GM12878 (cell line): ENCODE data around the gene PAN3. TPM values are rescaled to one million over a fixed set of nuclear protein-coding genes. Genes with fewer than 3 reads are reported as not detected.

Source experiments
- ATAC-seq: fragments of 200-7000 bp; cut with Tn5 transposase; 3 replicates; pipeline ENCODE4 v1.9.1; 2020; ENCODE audit warnings: mild to moderate bottlenecking, moderate library complexity
- BruUV-seq: library from RNA; stranded (reverse); fragments of 400-500 nt; replicated peaks from 2 replicates; lab custom pipeline; 2021; lab: Mats Ljungman, UMichigan
- CTCF ChIA-PET: fragments of 300-600 bp; sonication (Branson Sonifier 250); formaldehyde crosslinking; extraction: SDS; loops from one replicate; lab custom pipeline; 2021; ENCODE audit warnings: inconsistent platforms; lab: Yijun Ruan, JAX
- POLR2A ChIA-PET: fragments of 350-600 bp; formaldehyde crosslinking; extraction: SDS; loops from one replicate; lab custom pipeline; 2021; ENCODE audit warnings: inconsistent platforms; lab: Charles Lee
- RAD21 ChIA-PET: fragments of 300-600 bp; sonication (Branson Sonifier 250); formaldehyde crosslinking; loops from one replicate; lab custom pipeline; 2023; ENCODE audit warnings: antibody characterized with exemption; ENCODE audit not compliant: unreplicated experiment; lab: Charles Lee
- SMC1A ChIA-PET: fragments of 300-600 bp; sonication (Branson Sonifier 250); formaldehyde crosslinking; loops from one replicate; lab custom pipeline; 2023; ENCODE audit not compliant: unreplicated experiment, uncharacterized antibody; lab: Charles Lee
- DNase-seq: peaks from one replicate; pipeline ENCODE4 v3.0.0-alpha.2; 2011; ENCODE audit warnings: low read depth, low spot score
- FAIRE-seq: peaks from 3 replicates; lab custom pipeline; 2011; peaks lifted over from hg19 to GRCh38; lab: Jason Lieb, UNC
- H2AFZ ChIP-seq: 2 replicates; pipeline ENCODE4 v1.6.0; 2011; ENCODE audit warnings: low read depth, low read length, control low read depth; ENCODE audit not compliant: control insufficient read depth
- H3K27ac ChIP-seq: 2 replicates; pipeline ENCODE4 v1.5.1; 2011; ENCODE audit warnings: control low read depth; ENCODE audit not compliant: control insufficient read depth, insufficient read depth
- H3K27me3 ChIP-seq, 2 experiments: replicated peaks in 1 of 2; 2 replicates each; pipeline versions ENCODE4 v1.6.0 to v1.6.1; 2011; ENCODE audit warnings: low read length in 1 of 2; ENCODE audit not compliant: control insufficient read depth in 2 of 2, insufficient read depth in 2 of 2
- H3K36me3 ChIP-seq, 2 experiments: 2 replicates each; pipeline ENCODE4 v1.5.1; 2011; ENCODE audit warnings: low read length in 1 of 2; ENCODE audit not compliant: control insufficient read depth in 2 of 2, insufficient read depth in 2 of 2
- H3K4me1 ChIP-seq: 2 replicates; pipeline ENCODE4 v1.6.1; 2011; ENCODE audit warnings: mild to moderate bottlenecking, low read length, moderate library complexity, mixed read lengths; ENCODE audit not compliant: control insufficient read depth, insufficient read depth
- H3K4me2 ChIP-seq: 2 replicates; pipeline ENCODE4 v1.6.0; 2011; ENCODE audit warnings: control low read depth; ENCODE audit not compliant: control insufficient read depth, insufficient read depth
- H3K4me3 ChIP-seq: fragments of 200-600 bp; sonication (generic); 2 replicates; pipeline ENCODE4 v1.5.1; 2016
- H3K79me2 ChIP-seq: 2 replicates; pipeline ENCODE4 v1.6.0; 2011; ENCODE audit warnings: low read length; ENCODE audit not compliant: control insufficient read depth, insufficient read depth
- H3K9ac ChIP-seq: 2 replicates; pipeline ENCODE4 v1.8.0; 2011; ENCODE audit warnings: low read length, control low read depth, mixed read lengths; ENCODE audit not compliant: control insufficient read depth, insufficient read depth
- H3K9me3 ChIP-seq: replicated peaks from 3 replicates; pipeline ENCODE4 v1.5.1; 2011; ENCODE audit warnings: mild to moderate bottlenecking, low read length; ENCODE audit not compliant: control insufficient read depth, insufficient read depth
- H4K20me1 ChIP-seq: 2 replicates; pipeline ENCODE4 v1.6.0; 2011; ENCODE audit not compliant: control insufficient read depth, insufficient read depth
- BCL11A ChIP-seq: IDR thresholded peaks from 2 replicates; pipeline ENCODE4 v1.6.1; 2011; ENCODE audit warnings: low read depth, low read length
- CBX5 ChIP-seq: sonication (generic); IDR thresholded peaks from 2 replicates; pipeline ENCODE4 v1.6.1; 2016; ENCODE audit warnings: low read depth, moderate library complexity, mild to moderate bottlenecking, inconsistent platforms
- NFXL1 ChIP-seq: fragments of 450-650 bp; IDR thresholded peaks from 2 replicates; pipeline ENCODE4 v1.6.1; 2017; ENCODE audit warnings: antibody characterized with exemption, mild to moderate bottlenecking, borderline replicate concordance
- RUNX3 ChIP-seq: IDR thresholded peaks from 2 replicates; pipeline ENCODE4 v1.6.1; 2012; ENCODE audit warnings: low read length, inconsistent platforms
- SUZ12 ChIP-seq: fragments of 200-600 bp; sonication (generic); IDR thresholded peaks from one replicate; pipeline ENCODE4 v1.6.1; 2018; ENCODE audit warnings: antibody characterized with exemption, mild to moderate bottlenecking; ENCODE audit not compliant: unreplicated experiment
- TAF1 ChIP-seq: IDR thresholded peaks from 2 replicates; pipeline ENCODE4 v1.6.1; 2011; ENCODE audit warnings: mild to moderate bottlenecking, low read depth, low read length, borderline replicate concordance
- TCF7 ChIP-seq: IDR thresholded peaks from 2 replicates; pipeline ENCODE4 v1.6.1; 2014; ENCODE audit warnings: antibody characterized with exemption, borderline replicate concordance
- WGBS: methylation state at CpG from one replicate; pipeline ENCODE4 v1.1.6; 2016; ENCODE audit warnings: low lambda C conversion rate; ENCODE audit not compliant: insufficient replicate concordance, insufficient coverage; ENCODE audit errors: missing lambda C conversion rate; 5-methylcytosine and 5-hydroxymethylcytosine counted together
- in situ Hi-C: fragments of 300-500 bp; cut with MboI; formaldehyde crosslinking; loops from 9 replicates; pipeline ENCODE4 v1.14.3; 2018; ENCODE audit warnings: mixed read lengths
- intact Hi-C: fragments of 100-400 bp; cut with micrococcal nuclease; formaldehyde crosslinking; loops from one replicate; pipeline ENCODE4 v1.14.2; 2022; ENCODE audit not compliant: unreplicated experiment
- polyA plus RNA-seq, 11 experiments: library from polyadenylated mRNA; depleted of rRNA in 4 of 11; unstranded in 6 of 11; stranded (reverse) in 5 of 11; fragments of >200 nt; fragmentation: Nextera tagmentation in 4 of 11; fragmentation: Illumina TruSeq in 1 of 11; extraction: Ambion mirVana in 4 of 11; extraction: Trizol in 1 of 11; gene quantifications; 1 replicate in 1 of 11; 2 replicates in 10 of 11; pipeline versions ENCODE4 v1.2.1 to v1.2.3, GENCODE V29; 2011 to 2016; ENCODE audit warnings: inconsistent platforms in 2 of 11, missing spikeins in 2 of 11, low read depth in 1 of 11
- total RNA-seq, 4 experiments: library from RNA; depleted of rRNA in 3 of 4; stranded (reverse); fragments of >200 nt in 3 of 4; fragmentation: Illumina TruSeq in 1 of 4; extraction: Trizol in 1 of 4; gene quantifications; 2 replicates each; pipeline versions ENCODE4 v1.2.1 to v1.2.3, GENCODE V29; 2013 to 2021
- TF ChIP-seq, protein P1 (sequence below): IDR thresholded peaks from 2 replicates; pipeline ENCODE4 v1.6.1; 2011; ENCODE audit warnings: mild to moderate bottlenecking, low read depth, low read length, moderate library complexity; ENCODE audit not compliant: insufficient replicate concordance
- TF ChIP-seq, protein P2 (sequence below): IDR thresholded peaks from 2 replicates; pipeline ENCODE4 v1.6.1; 2011; ENCODE audit warnings: borderline replicate concordance, low read depth, mild to moderate bottlenecking, moderate library complexity, low read length; ENCODE audit not compliant: insufficient read depth, poor library complexity, severe bottlenecking
- TF ChIP-seq, protein P3 (sequence below): fragments of 450-650 bp; IDR thresholded peaks from 2 replicates; pipeline ENCODE4 v1.6.1; 2017; ENCODE audit warnings: antibody characterized with exemption, mild to moderate bottlenecking, moderate library complexity
- TF ChIP-seq, protein P4 (sequence below): IDR thresholded peaks from 2 replicates; pipeline ENCODE4 v1.6.1; 2011; ENCODE audit warnings: low read depth, low read length, improper control_type of control experiment, borderline replicate concordance
- TF ChIP-seq, protein P5 (sequence below): fragments of 450-650 bp; formaldehyde crosslinking; IDR thresholded peaks from 2 replicates; pipeline ENCODE4 v1.4.0; 2020; ENCODE audit warnings: mild to moderate bottlenecking, moderate library complexity
- TF ChIP-seq, protein P6 (sequence below): IDR thresholded peaks from 2 replicates; pipeline ENCODE4 v1.6.1; 2012; ENCODE audit warnings: low read depth, low read length, improper control_type of control experiment

PAN3 gene
- total and polyA plus RNA-seq, 10 of the 15 experiments (the other 5 are each of a cell fraction or from before 2014, with no cell fraction given), result 13.0 to 33.3 (median 19.9) TPM

DNA sequence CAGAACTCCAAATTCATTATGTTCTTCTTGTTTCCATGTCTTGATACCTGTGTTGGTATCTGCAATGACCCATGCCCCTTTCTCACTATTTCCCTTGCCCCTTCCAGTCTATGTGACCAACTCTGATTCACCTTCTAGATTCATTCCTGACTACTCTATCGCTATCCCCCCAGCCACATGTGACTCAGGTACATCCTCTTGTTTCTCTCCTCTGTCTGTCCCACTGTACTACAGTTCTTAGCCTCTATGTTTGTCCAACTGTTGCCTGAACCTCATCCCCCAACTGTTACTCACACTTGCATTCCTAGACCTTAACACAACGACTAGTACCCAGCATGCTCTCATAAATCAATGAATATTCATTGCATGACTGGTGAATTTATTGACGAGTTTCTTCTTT lies 27.9 kb upstream of the PAN3 start:
- no TSS peak for BruUV-seq
- Histone ChIP-seq H3K4me2 (no peak overlapping the region), H3K9ac (no peak overlapping the region), H3K79me2 (no peaks in the 10 kb centered on the region), H2AFZ (no peak overlapping the region), H4K20me1 (no peaks in the 10 kb centered on the region), H3K27me3 (no peaks in the 10 kb centered on the region), H3K9me3 (no peaks in the 10 kb centered on the region), H3K36me3 (no peaks in the 10 kb centered on the region), H3K27ac (no peak overlapping the region), H3K4me1 (no peaks in the 10 kb centered on the region), H3K4me3 (no peak overlapping the region)
- ChIA-PET SMC1A (no interaction called here), RAD21 (no interaction called here), POLR2A (no interaction called here), CTCF (no interaction called here)
- intact Hi-C loops, result no loop called here
- no peak for ATAC-seq
- no peak for FAIRE-seq
- no peak for DNase-seq
- in situ Hi-C loops, result no loop called here
- 26% methylated on average over 3 of the region's 3 CpGs for WGBS
- TF ChIP-seq TAF1 (no peak), SUZ12 (no peak), NFXL1 (no peak), CBX5 (no peak), TCF7 (no peak), RUNX3 (no peak), BCL11A (no peak)
- TF ChIP-seq, protein P1, sequence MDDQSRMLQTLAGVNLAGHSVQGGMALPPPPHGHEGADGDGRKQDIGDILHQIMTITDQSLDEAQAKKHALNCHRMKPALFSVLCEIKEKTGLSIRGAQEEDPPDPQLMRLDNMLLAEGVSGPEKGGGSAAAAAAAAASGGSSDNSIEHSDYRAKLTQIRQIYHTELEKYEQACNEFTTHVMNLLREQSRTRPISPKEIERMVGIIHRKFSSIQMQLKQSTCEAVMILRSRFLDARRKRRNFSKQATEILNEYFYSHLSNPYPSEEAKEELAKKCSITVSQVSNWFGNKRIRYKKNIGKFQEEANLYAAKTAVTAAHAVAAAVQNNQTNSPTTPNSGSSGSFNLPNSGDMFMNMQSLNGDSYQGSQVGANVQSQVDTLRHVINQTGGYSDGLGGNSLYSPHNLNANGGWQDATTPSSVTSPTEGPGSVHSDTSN, result no peak
- TF ChIP-seq, protein P2, sequence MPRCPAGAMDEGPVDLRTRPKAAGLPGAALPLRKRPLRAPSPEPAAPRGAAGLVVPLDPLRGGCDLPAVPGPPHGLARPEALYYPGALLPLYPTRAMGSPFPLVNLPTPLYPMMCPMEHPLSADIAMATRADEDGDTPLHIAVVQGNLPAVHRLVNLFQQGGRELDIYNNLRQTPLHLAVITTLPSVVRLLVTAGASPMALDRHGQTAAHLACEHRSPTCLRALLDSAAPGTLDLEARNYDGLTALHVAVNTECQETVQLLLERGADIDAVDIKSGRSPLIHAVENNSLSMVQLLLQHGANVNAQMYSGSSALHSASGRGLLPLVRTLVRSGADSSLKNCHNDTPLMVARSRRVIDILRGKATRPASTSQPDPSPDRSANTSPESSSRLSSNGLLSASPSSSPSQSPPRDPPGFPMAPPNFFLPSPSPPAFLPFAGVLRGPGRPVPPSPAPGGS, result no peak
- TF ChIP-seq, protein P3, sequence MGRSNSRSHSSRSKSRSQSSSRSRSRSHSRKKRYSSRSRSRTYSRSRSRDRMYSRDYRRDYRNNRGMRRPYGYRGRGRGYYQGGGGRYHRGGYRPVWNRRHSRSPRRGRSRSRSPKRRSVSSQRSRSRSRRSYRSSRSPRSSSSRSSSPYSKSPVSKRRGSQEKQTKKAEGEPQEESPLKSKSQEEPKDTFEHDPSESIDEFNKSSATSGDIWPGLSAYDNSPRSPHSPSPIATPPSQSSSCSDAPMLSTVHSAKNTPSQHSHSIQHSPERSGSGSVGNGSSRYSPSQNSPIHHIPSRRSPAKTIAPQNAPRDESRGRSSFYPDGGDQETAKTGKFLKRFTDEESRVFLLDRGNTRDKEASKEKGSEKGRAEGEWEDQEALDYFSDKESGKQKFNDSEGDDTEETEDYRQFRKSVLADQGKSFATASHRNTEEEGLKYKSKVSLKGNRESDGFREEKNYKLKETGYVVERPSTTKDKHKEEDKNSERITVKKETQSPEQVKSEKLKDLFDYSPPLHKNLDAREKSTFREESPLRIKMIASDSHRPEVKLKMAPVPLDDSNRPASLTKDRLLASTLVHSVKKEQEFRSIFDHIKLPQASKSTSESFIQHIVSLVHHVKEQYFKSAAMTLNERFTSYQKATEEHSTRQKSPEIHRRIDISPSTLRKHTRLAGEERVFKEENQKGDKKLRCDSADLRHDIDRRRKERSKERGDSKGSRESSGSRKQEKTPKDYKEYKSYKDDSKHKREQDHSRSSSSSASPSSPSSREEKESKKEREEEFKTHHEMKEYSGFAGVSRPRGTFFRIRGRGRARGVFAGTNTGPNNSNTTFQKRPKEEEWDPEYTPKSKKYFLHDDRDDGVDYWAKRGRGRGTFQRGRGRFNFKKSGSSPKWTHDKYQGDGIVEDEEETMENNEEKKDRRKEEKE, result no peak
- TF ChIP-seq, protein P4, sequence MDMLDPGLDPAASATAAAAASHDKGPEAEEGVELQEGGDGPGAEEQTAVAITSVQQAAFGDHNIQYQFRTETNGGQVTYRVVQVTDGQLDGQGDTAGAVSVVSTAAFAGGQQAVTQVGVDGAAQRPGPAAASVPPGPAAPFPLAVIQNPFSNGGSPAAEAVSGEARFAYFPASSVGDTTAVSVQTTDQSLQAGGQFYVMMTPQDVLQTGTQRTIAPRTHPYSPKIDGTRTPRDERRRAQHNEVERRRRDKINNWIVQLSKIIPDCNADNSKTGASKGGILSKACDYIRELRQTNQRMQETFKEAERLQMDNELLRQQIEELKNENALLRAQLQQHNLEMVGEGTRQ, result no peak
- TF ChIP-seq, protein P5, sequence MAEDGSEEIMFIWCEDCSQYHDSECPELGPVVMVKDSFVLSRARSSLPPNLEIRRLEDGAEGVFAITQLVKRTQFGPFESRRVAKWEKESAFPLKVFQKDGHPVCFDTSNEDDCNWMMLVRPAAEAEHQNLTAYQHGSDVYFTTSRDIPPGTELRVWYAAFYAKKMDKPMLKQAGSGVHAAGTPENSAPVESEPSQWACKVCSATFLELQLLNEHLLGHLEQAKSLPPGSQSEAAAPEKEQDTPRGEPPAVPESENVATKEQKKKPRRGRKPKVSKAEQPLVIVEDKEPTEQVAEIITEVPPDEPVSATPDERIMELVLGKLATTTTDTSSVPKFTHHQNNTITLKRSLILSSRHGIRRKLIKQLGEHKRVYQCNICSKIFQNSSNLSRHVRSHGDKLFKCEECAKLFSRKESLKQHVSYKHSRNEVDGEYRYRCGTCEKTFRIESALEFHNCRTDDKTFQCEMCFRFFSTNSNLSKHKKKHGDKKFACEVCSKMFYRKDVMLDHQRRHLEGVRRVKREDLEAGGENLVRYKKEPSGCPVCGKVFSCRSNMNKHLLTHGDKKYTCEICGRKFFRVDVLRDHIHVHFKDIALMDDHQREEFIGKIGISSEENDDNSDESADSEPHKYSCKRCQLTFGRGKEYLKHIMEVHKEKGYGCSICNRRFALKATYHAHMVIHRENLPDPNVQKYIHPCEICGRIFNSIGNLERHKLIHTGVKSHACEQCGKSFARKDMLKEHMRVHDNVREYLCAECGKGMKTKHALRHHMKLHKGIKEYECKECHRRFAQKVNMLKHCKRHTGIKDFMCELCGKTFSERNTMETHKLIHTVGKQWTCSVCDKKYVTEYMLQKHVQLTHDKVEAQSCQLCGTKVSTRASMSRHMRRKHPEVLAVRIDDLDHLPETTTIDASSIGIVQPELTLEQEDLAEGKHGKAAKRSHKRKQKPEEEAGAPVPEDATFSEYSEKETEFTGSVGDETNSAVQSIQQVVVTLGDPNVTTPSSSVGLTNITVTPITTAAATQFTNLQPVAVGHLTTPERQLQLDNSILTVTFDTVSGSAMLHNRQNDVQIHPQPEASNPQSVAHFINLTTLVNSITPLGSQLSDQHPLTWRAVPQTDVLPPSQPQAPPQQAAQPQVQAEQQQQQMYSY, result no peak
- TF ChIP-seq, protein P6, sequence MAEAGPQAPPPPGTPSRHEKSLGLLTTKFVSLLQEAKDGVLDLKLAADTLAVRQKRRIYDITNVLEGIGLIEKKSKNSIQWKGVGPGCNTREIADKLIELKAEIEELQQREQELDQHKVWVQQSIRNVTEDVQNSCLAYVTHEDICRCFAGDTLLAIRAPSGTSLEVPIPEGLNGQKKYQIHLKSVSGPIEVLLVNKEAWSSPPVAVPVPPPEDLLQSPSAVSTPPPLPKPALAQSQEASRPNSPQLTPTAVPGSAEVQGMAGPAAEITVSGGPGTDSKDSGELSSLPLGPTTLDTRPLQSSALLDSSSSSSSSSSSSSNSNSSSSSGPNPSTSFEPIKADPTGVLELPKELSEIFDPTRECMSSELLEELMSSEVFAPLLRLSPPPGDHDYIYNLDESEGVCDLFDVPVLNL, result no peak
